ENCODE data around the gene SH3BP1. TPM values are rescaled to one million over a fixed set of nuclear protein-coding genes. Genes with fewer than 3 reads are reported as not detected.
A peak's percentile ranks its signal among the peaks of the same experiment; 100 is the strongest.

The SH3BP1 gene
- total and polyA plus RNA-seq, 2 of the 8 experiments (the other 6 are each of a cell fraction or from before 2014, with no cell fraction given): 23.9 to 40.3 TPM

- no peak for TF ChIP-seq CEBPB (IDR thresholded peaks at IDR 0.05; ENCODE audit: low read depth, low read length)
- no peak for TF ChIP-seq FOSL1 (IDR thresholded peaks at IDR 0.05; ENCODE audit: insufficient read depth, low read depth, low read length)
- TF ChIP-seq RFX5 (IDR thresholded peaks at IDR 0.05; ENCODE audit: borderline replicate concordance, low read depth, low read length): no peak
- TF ChIP-seq EP300 (IDR thresholded peaks at IDR 0.05; ENCODE audit: borderline replicate concordance in 1 of 2, low read depth in 2 of 2, low read length in 2 of 2): 0 out of 3 replicates have a peak, but pooled peaks of 1 of the 2 experiments have one; percentile 53
- no peak for TF ChIP-seq JUN (IDR thresholded peaks at IDR 0.05; ENCODE audit: low read depth, low read length)
- TF ChIP-seq ATF3 (IDR thresholded peaks at IDR 0.05; ENCODE audit: insufficient read depth, low read depth, low read length): no peak
- no peak for TF ChIP-seq PHF8 (conservative IDR thresholded peaks at IDR 0.05; ENCODE audit: low read depth, low read length)
- no peak for TF ChIP-seq BACH1 (IDR thresholded peaks at IDR 0.05; ENCODE audit: low read length)
- no peak for TF ChIP-seq POLR2AphosphoS5 (IDR thresholded peaks at IDR 0.05; ENCODE audit: low read depth, low read length)
- no peak for TF ChIP-seq CHD7 (IDR thresholded peaks at IDR 0.05; ENCODE audit: insufficient replicate concordance, low read length)
- no peak for TF ChIP-seq BCL11A (IDR thresholded peaks at IDR 0.05; ENCODE audit: low read depth in 2 of 2, low read length in 2 of 2)
These were observed 42.1 kb downstream of the SH3BP1 start (continued) for GRCh38 chr22:37681556-37682049.

Measured in H1 (cell line).